Nucleus accumbens (tissue), 56 donors: Measurements from ENCODE around the gene STARD13.

ENCODE experiments used
- DNase-seq, 56 donors: peaks; one replicate each; lab custom pipeline; 2025; lab: John Stamatoyannopoulos, UW

STARD13 gene

DNA sequence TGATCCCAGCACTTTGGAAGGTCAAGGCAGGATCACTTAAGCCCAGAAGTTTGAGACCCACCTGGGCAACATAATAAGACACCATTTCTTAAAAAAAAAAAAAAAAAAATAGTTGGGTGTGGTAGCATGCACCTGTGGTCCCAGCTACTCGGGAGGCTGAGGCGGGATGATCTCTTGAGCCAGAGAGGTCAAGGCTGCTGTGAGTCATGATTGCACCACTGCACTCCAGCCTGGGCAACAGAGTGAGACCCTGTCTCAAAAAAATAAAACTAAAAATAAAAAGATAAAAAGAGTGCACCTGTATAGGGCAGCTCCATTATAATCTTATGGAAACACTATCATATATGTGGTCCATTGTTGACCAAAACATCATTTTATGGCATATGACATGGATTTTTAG lies 25.5 kb upstream of the STARD13 start:
- no peak for DNase-seq

DNA sequence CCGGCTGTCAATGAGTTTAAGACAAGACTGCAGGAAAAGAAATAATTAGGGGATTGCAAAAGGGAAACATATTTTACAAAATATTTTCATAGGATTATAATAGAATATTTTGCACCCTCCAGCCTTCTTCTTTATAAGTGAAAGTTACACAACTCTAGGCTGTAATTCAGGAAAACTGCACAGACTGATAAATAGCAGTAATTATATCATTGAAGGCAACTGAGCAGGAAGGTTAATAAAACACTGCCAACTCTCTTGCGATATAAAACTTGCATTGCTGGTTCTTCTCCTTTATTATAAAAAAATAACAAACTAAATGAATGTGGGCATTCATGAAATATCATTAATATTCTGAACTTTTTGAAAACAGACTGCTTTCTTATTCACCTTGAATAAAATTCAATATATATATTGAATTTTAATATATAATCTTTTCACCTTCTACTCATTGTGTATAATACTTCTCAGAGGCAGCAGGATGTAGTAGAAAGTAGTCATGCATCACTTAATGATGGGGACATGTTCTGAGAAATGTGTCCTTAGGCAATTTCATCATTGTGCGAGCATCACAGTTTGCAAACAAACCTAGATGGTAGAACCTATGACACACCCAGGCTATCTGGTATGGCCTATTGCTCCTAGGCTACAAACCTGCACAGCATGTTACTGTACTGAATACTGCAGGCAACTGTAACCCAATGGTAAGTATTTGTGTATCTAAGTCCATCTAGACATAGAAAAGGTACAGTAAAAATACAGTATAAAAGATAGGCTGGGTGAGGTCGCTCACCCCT lies 24.9 kb upstream of the STARD13 start:
- no peak for DNase-seq

DNA sequence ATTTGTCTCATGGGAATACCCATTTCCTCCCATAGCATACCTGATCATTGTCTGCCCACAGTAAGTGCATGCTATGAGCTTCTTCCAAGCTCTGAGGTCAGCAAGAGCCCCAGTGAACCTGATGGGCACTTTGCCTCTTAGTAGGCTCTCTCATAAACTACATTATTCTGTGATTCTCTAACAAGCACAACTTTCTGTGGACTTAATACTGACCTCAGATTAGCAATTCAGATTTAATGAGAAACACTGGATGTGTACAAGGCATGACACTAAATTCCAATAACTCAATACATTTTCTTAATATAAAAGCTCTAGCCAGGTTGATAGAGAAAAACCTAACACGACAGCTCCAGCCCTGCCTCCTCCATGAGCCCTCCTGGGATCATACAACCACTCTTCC lies 23.3 kb upstream of the STARD13 start:
- no peak for DNase-seq

DNA sequence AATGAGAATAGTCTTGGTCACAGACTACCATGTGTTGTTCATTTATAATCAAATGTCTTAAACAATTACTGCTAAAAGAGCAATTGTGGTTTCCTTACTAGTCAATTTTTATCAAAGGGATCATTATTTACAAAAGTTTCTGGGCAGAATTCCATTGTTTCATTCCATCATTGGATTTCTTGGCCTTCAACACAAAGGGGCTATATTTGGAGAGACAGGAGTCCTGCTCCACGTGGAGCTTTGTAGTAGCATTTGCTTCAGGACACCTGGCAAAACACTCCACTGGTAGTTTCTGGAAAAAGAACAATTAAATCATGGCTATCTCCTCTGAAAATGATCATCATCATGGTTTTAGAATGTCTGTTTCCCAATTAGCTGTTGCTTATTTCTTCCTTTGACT lies 22.3 kb upstream of the STARD13 start:
- DNase-seq: no peak

DNA sequence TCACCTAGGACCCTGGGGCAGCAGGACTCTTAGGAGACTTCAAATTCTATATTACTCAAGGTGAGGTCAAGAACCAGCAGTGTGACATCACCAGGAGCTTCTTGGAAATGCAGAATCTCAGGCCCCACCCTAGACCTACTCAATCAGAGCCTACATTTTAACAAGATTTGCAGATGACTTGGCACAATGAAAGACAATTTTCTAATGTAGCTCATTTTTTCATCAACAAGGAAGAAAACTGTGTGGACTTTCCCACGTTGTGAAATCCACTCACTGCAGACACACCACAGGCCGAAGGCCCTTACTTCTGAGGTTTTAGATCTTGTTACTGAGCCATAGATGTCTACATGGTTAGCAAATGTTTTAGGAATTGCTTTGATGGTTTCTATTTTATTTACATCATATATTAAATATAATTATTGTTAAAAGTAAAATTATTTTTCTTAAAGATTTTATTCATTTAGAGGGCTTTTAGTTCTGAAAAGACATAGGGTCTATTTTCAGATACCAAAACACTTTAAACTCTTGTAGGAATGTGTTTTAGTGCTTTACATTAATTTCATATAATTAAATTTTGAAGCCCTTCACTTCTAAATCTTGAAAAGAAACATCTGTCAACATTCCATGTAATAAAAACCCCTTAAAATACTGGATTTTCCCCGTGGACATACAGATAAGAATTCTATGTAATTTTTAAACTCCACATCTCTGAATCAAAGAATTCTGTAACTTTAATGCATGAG lies 18.5 kb upstream of the STARD13 start:
- no peak for DNase-seq

DNA sequence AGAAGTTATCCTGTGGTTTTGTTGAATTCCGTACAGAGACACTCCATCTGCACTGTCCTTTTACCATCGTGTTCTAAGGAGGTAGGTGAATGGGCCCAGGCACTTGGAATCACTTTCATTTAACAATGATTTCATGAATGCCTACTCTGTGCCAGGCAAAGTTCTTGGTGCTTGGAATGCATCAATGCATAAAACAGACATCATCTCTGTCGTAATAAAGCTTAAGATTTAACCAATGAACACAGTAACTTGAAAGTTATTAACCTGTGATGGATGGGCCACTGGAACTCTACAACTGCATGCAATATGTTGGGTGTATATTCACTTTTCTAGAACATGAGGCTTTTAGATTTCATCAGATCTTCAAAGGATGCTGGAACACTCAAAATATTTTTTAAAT lies 14.1 kb upstream of the STARD13 start:
- no peak for DNase-seq

DNA sequence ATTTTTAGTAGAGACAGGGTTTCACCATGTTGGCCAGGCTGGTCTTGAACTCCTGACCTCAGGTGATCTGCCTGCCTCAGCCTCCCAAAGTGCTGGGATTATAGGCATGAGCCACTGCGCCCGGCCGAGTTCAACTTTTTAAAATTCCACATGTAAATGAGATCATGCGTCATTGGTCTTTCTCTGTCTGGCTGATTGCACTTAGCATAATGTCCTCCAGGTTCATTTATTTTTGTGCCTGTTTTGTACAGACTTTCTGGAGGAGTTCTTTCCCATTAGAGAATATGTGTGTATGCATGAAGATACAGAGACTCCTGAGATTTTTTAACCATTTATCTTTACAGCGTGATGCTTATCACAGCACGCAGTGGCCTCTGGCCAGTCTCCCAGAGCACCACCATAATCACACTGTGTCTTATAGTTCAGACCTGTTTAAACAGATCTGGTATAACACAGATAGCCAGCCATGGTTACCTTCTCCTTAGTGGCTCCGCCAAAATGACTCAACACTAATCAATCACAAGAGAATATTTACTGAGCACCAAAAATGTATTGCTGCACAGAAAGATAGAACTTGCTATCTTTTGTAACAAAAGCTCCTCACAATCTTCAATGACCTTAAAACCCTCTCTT lies 11.4 kb upstream of the STARD13 start:
- DNase-seq: no peak

DNA sequence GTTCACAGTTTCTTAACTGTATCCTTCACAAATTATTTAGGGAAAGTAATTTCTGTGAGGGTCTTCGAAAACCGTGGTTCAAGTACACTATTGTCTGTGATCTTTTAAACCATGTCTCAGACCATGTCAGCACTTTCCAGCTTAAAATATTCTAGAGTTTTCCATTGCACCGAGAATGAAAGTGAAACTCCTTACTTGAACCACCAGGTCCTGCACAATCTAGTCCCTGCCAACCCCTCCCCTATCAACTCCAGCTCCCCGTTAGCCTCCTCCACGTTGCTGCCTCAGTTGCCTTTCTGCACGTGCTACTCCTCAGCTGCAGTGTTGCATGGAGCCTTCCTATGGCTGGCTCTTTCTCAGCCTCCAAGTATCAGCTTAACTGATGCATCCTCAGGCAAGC lies 7.2 kb upstream of the STARD13 start:
- DNase-seq: no peak

DNA sequence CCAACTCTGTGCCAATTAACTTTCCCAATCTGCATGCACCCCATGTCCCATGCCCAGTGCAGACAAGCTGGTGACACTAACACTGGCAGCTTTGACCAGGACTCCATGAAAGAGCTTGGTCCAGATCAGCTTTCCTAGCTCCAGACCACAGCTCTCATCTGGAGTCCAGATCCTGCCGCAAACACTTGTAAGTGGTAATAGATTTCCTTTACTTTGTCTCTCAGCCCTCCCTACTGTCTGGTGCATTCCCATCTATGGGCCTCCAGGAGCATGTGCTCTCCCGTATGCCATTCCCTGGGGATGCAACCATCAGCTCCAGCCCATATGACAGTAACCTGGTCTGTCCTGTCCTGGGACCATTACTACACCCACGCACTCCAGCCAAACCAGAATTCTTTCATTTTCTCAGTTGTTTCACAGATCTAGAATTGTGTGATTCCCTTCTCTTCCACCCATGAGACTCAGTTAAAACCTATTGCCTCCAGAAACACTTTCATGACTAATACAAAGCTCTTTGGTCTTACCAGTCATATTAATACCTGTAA lies 4.9 kb upstream of the STARD13 start:
- DNase-seq: no peak

DNA sequence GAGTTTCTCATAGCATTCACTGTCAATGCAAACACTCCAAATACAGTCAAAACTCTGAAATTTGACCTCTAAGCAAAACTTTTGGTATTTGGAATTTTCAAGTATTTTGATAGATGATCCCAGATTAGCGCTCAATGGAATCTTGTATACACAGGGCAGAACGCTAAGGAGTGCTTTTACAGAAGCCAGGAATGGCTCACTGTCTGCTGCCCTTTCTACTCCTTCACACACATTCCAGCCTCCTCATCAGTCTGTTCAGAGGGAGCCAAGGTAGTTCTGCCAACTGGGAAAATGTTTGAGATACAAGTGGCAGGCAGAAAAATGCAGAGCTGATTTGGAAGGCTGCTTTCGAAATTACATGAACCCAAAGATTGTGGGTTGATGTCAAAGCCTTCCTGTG lies 4.4 kb upstream of the STARD13 start:
- no peak for DNase-seq

DNA sequence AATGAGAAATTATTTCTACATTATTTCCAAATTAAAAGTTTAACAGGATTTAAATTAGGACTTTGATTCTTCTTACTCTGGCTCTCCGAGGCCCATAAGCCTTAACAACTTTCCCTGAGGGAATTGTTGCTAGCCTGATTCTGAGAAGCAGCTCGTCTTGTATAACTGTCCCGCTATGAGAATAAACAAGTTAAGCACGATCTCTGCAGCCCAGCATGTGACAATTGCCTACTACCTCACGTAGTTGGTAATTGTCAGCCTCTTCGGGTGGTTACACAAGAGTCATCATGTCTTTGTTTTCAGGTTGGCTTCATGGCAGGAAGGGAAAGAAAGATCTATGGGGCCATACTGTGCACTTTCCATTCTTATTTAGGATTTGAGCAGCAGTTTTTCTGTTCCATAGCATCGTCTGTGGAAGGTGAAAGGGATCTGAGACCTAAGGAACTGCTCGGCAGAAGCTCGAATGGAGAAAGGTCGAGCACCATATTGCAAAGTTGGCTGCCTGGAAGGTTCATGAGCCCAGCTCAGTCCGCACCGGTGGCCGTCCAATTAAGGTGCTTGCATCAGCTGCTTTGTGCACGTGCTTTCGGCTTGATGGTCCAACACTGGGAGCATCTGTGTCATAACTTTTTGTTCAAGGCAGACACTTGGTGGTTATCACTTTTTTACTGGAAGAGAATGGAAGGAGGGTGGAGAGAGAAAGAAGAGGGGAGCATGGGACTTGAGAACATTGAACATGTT lies 1.8 kb upstream of the STARD13 start:
- no peak for DNase-seq

DNA sequence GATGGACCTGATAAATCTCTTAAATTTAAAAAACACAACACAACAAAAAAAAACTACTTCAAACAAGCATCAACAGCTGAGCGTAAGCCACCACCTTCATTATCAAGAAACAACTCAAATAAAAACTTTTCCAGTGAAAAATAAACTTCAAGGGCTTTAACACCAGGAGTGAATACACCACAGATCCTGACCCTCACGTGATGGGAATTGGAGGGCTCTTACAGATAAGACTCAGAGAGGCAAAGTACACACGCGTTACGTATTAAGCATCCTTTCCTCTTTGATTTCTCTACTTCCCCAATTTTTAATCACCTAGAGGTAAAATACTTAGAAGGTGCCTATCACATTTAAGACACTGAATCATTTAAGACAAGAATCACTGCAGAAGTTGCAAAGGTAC lies 573 bp upstream of the STARD13 start:
- DNase-seq: no peak

DNA sequence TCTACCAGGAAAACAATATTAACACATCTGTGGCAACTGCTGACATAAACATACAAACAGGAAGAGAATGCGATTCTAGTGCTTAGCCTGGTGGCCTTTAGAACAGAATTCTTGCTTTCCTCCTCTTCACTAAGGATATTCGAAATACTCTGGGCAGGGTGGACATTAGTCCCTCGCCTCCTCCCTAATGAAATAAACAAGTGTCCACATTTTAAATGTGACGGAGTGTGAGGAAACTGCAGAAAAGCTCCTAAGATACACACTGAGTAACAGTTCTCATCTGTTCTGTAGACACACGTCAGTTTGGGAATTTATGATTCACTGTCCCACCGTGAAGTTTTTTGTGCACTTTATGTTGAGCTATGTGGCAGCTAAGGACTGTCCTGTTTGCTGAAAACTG lies 639 bp downstream of the STARD13 start:
- peak in 2 of 56 donors; percentile 21 to 42 for DNase-seq

DNA sequence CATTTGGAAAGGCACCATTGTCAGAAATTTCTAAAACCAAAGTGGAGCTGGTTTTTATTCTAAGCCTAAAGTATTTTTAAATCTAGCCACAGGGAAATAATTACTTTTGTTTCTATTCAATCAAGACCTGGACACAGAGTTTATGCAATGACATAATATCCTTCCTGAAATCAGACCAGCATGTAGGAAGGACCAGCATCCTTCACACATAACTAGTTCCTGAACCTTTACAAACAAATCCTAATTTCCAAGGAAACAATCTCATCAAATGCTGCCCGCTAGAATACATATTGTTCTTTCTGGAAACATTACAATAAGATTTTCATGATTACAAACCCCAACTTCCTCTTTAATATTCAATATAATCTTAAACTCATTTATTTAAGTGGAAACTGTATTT lies 1.5 kb downstream of the STARD13 start:
- DNase-seq: no peak

DNA sequence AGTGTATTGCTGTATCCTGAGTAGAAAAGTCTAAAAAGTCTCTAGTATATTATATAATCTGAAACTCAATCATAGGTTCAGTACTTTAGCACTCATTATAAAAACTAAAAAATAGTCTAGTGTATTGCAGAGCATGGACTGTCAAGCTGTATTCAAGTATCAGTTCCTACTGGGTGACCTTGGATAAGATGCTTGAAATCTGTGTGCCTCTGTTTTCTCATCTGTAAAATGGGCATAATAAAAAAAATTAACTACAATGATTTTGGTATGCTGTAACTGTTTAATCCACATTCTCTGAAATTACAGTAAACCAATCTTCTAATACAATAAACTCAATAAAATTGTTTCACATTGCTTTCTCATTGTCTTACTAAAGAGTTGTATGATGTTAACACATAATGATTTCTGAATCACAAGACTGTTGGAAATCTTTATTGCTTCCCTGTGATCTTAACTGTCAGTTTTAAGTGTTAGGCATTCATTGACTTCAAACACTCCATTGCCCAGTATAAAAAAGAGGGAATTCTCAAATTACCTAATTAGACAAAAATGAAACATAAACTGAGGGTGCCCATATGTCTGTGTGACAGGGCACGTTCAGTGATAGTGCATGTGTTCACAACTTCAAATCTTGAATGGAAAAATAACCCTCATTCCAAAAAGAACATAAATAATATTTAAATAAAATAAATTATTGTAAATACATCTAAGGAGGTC lies 2.2 kb downstream of the STARD13 start:
- DNase-seq: no peak

DNA sequence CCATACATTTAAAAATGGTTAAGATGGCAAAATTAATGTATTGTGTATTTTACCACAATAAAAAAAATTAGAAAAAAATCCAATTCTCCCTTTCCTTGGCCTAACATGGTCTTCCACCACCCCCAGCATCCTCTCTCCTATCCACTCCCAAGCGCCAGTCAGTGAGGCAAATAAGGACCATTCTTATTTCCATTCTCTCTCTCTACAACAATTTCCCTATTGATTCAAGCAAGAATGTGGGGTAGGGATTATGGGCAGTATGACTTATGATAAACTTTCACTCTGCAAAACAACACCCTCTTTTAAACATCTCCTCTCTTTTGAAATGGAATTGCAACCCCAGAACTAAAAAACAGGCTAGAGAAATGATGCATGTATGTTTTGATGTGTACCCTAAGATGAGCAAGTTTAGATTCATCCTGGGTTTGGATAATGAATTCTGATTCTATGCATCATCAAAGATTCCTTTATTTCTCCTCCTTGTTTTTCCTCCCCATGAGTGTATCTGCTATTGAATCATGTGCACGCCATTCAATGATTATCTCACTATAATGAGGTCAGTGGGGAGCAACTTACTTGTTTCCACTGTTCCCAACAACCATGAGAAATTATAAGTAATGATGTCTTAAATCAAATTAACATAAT lies 3.5 kb downstream of the STARD13 start:
- no peak for DNase-seq

DNA sequence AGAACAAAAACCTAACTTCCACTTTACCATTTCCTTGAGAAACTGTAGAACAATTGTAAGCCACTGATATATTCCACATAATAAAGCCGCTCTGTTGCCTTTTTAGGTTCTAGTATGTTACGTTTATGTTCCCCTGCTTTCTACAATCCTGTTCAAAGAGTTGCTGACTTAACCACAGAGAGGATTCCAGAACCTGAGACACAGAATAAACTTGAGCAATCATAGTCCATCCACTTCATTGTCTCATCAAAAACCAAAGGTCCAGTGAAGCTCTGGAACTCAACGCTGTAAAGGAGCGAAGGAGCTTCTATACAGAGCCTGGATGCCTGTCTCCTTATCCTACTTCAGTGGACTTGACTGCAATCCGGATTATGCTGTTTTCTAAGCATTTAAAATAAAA lies 4.6 kb downstream of the STARD13 start:
- no peak for DNase-seq

DNA sequence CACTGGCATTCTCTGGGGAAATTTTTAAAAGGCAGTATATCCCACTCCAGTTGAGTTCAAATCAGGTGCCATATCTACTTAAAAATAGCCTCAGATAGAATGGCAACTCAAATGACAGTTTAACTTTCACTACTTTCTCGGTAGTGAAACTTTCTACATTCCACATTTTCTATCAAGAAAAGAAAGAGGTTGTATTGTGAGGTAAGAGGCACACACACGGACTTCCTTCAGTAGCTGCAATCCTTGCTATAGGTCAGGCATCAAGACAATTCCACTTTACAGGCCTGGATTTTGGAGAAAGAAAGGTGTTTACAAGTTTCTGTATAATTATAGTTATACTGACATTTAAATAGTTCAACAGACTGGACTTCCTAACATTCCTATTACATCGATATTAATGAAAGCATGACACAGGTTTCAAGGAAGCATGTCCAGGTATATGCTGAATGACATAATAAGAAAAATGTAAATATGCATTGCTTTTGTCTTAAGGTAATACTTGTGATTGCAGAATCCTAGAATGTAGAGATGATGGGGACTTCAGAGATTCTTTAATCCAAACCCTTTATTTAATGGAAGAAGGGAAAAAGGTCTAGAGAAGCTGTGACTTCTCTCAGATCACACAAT lies 5.2 kb downstream of the STARD13 start:
- no peak for DNase-seq
